HepG2 (cell line): ENCODE results near the gene RASSF4. TPM values are rescaled to one million over a fixed set of nuclear protein-coding genes. Genes with fewer than 3 reads are reported as not detected.

Experiments
- CBX2 ChIP-seq, 2 experiments: fragments of 200-600 bp in 1 of 2; sonication (generic); formaldehyde crosslinking in 1 of 2; IDR thresholded peaks; 2 replicates each; pipeline versions ENCODE4 v1.7.0 to v1.8.1; 2018 to 2022; ENCODE audit warnings: low read depth in 2 of 2, low read length in 1 of 2, mild to moderate bottlenecking in 1 of 2, missing genetic modification reagents in 1 of 2
- EED ChIP-seq: sonication (generic); formaldehyde crosslinking; IDR thresholded peaks from 2 replicates; pipeline ENCODE4 v1.5.0; 2020; ENCODE audit warnings: mild to moderate bottlenecking, missing genetic modification reagents
- FOXO1 ChIP-seq: sonication (generic); formaldehyde crosslinking; IDR thresholded peaks from 2 replicates; pipeline ENCODE4 v1.4.0; 2020; ENCODE audit warnings: missing genetic modification reagents
- HDAC6 ChIP-seq: fragments of 200-600 bp; sonication (generic); IDR thresholded peaks from 2 replicates; pipeline ENCODE4 v1.7.0; 2017; ENCODE audit warnings: mild to moderate bottlenecking, antibody characterized with exemption, low read length, low read depth
- HHEX ChIP-seq: IDR thresholded peaks from 2 replicates; pipeline ENCODE4 v1.6.1; 2016; ENCODE audit warnings: control low read depth
- HOXA3 ChIP-seq: sonication (generic); formaldehyde crosslinking; IDR thresholded peaks from 2 replicates; pipeline ENCODE4 v1.5.0; 2020; ENCODE audit warnings: missing genetic modification reagents
- JUN ChIP-seq: sonication (generic); formaldehyde crosslinking; IDR thresholded peaks from 2 replicates; pipeline ENCODE4 v1.4.0; 2020; ENCODE audit warnings: mild to moderate bottlenecking, missing genetic modification reagents
- PAWR ChIP-seq: sonication (generic); formaldehyde crosslinking; IDR thresholded peaks from 2 replicates; pipeline ENCODE4 v1.4.0; 2020; ENCODE audit warnings: missing genetic modification reagents, mild to moderate bottlenecking, borderline replicate concordance
- PHB2 ChIP-seq: fragments of 450-650 bp; IDR thresholded peaks from 2 replicates; pipeline ENCODE4 v1.6.1; 2018; ENCODE audit not compliant: partially characterized antibody
- RARG ChIP-seq: sonication (generic); formaldehyde crosslinking; IDR thresholded peaks from 2 replicates; pipeline ENCODE4 v1.4.0; 2020; ENCODE audit warnings: low read depth, mild to moderate bottlenecking, missing genetic modification reagents
- ZFAT ChIP-seq: sonication (generic); formaldehyde crosslinking; conservative IDR thresholded peaks from 2 replicates; pipeline ENCODE4 v1.8.1; 2023; ENCODE audit warnings: missing genetic modification reagents, inconsistent platforms
- ZNF629 ChIP-seq: sonication (generic); formaldehyde crosslinking; conservative IDR thresholded peaks from 2 replicates; pipeline ENCODE4 v1.5.0; 2020; ENCODE audit warnings: missing genetic modification reagents
- ZNF792 ChIP-seq: IDR thresholded peaks from 2 replicates; pipeline ENCODE4 v1.6.1; 2016
- ZSCAN31 ChIP-seq: sonication (generic); formaldehyde crosslinking; IDR thresholded peaks from 2 replicates; pipeline ENCODE4 v1.5.0; 2020; ENCODE audit warnings: low read depth, mild to moderate bottlenecking, missing genetic modification reagents
- polyA plus RNA-seq, 8 experiments: library from polyadenylated mRNA; depleted of rRNA in 3 of 8; stranded (reverse) in 7 of 8; unstranded in 1 of 8; fragments of >200 nt; fragmentation: Illumina TruSeq in 4 of 8; extraction: Trizol in 4 of 8; gene quantifications; 2 replicates each; pipeline versions ENCODE4 v1.2.1 to v1.2.3, GENCODE V29; 2011 to 2016; ENCODE audit warnings: low read depth in 4 of 8, missing spikeins in 1 of 8, mixed read lengths in 1 of 8; ENCODE audit not compliant: insufficient read depth in 1 of 8
- total RNA-seq, 5 experiments: library from RNA; depleted of rRNA; stranded (reverse); fragments of >200 nt; fragmentation: Illumina TruSeq; extraction: Trizol; gene quantifications; 2 replicates each; pipeline ENCODE4 v1.2.3, GENCODE V29; 2016; ENCODE audit warnings: low read depth in 1 of 5
- TF ChIP-seq, protein P1 (sequence below): sonication (generic); formaldehyde crosslinking; IDR thresholded peaks from 2 replicates; pipeline ENCODE4 v1.4.0; 2020; ENCODE audit warnings: missing genetic modification reagents
- TF ChIP-seq, protein P2 (sequence below): IDR thresholded peaks from 2 replicates; pipeline ENCODE4 v1.6.1; 2012; ENCODE audit warnings: low read depth, low read length, improper control_type of control experiment
- TF ChIP-seq, protein P3 (sequence below): sonication (generic); formaldehyde crosslinking; IDR thresholded peaks from 2 replicates; pipeline ENCODE4 v1.4.0; 2020; ENCODE audit warnings: missing genetic modification reagents, borderline replicate concordance
- TF ChIP-seq, protein P4 (sequence below): sonication (generic); formaldehyde crosslinking; IDR thresholded peaks from 2 replicates; pipeline ENCODE4 v1.9.0; 2022; ENCODE audit warnings: low read depth, missing genetic modification reagents
- TF ChIP-seq, protein P5 (sequence below): sonication (generic); formaldehyde crosslinking; IDR thresholded peaks from 2 replicates; pipeline ENCODE4 v1.4.0; 2020; ENCODE audit warnings: low read depth, mild to moderate bottlenecking, missing genetic modification reagents
- TF ChIP-seq, protein P6 (sequence below): sonication (generic); formaldehyde crosslinking; IDR thresholded peaks from 2 replicates; pipeline ENCODE4 v1.9.0; 2021; ENCODE audit warnings: missing genetic modification reagents, mild to moderate bottlenecking, borderline replicate concordance

Gene RASSF4
- total and polyA plus RNA-seq, 2 of the 13 experiments (the other 11 are each of a cell fraction or from before 2014, with no cell fraction given), result 34.0 to 51.7 TPM

DNA sequence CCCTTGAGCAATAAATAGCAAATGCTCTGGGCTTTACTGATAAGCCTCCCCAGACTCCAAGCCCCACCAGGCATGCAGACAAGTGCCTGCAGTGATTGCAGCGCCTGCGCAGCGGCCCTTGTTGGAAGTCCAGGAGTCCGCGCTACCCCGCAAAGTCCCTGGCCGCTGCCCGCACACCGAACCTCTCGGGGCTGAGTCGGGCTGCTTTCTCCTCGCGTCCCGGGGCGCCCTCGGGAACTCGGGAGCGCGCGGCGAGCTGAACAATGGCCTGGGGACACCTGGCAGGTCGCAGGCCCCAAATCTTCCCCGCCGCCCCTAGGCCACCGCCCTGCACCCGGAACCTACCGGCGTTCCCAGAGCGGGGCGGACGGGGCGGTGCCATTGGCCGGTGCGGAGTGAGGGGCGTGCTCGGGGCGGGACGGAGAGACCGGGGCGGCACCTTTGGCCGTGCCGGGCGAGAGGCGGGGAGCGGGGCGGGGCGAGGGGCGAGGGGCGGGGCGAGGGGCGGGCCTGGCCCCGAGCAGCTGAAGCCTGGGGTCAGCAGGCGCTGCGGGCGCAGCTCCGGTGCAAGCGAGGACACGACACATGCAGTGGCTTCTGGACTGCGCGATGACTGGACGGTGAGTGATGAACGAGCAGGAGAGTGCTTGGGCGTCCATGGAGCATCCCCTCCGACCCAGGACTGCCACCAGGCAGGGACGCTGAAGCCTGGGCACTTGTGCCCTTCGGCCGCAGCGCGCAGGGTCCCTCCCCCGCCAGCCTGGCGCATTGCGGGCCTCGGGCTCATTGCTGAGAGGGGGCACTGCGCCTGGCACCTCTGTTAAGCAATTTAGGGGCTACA is at the start of gene RASSF4 (continued):
- TF ChIP-seq, protein P1, sequence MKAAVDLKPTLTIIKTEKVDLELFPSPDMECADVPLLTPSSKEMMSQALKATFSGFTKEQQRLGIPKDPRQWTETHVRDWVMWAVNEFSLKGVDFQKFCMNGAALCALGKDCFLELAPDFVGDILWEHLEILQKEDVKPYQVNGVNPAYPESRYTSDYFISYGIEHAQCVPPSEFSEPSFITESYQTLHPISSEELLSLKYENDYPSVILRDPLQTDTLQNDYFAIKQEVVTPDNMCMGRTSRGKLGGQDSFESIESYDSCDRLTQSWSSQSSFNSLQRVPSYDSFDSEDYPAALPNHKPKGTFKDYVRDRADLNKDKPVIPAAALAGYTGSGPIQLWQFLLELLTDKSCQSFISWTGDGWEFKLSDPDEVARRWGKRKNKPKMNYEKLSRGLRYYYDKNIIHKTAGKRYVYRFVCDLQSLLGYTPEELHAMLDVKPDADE (CRISPR knock-in tag), result no peak
- TF ChIP-seq PAWR (CRISPR knock-in tag) (no peak), HDAC6 (no peak), JUN (CRISPR knock-in tag) (no peak), ZNF629 (CRISPR knock-in tag) (no peak), CBX2 (IDR thresholded peaks at IDR 0.05; ENCODE audit: low read depth, low read length) (no peak), CBX2 (CRISPR knock-in tag; IDR thresholded peaks at IDR 0.05; ENCODE audit: low read depth) (no peak), FOXO1 (no peak; the same call in 1 of the 2 replicates), PHB2 (no peak), ZNF792 (CRISPR knock-in tag) (no peak), ZFAT (CRISPR knock-in tag) (no peak), ZSCAN31 (CRISPR knock-in tag) (0 out of 2 replicates have a peak, but pooled peaks have one; percentile 13), HOXA3 (CRISPR knock-in tag) (peak; percentile 49; the same call in 1 of the 2 replicates), EED (no peak; the same call in 1 of the 2 replicates), RARG (CRISPR knock-in tag) (no peak), HHEX (CRISPR knock-in tag) (no peak)
- TF ChIP-seq, protein P2, sequence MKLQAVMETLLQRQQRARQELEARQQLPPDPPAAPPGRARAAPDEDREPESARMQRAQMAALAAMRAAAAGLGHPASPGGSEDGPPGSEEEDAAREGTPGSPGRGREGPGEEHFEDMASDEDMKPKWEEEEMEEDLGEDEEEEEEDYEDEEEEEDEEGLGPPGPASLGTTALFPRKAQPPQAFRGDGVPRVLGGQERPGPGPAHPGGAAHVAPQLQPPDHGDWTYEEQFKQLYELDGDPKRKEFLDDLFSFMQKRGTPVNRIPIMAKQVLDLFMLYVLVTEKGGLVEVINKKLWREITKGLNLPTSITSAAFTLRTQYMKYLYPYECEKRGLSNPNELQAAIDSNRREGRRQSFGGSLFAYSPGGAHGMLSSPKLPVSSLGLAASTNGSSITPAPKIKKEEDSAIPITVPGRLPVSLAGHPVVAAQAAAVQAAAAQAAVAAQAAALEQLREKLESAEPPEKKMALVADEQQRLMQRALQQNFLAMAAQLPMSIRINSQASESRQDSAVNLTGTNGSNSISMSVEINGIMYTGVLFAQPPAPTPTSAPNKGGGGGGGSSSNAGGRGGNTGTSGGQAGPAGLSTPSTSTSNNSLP, result no peak
- TF ChIP-seq, protein P3, sequence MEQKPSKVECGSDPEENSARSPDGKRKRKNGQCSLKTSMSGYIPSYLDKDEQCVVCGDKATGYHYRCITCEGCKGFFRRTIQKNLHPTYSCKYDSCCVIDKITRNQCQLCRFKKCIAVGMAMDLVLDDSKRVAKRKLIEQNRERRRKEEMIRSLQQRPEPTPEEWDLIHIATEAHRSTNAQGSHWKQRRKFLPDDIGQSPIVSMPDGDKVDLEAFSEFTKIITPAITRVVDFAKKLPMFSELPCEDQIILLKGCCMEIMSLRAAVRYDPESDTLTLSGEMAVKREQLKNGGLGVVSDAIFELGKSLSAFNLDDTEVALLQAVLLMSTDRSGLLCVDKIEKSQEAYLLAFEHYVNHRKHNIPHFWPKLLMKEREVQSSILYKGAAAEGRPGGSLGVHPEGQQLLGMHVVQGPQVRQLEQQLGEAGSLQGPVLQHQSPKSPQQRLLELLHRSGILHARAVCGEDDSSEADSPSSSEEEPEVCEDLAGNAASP, result peak; percentile 95; the same call in 1 of the 2 replicates
- TF ChIP-seq, protein P4, sequence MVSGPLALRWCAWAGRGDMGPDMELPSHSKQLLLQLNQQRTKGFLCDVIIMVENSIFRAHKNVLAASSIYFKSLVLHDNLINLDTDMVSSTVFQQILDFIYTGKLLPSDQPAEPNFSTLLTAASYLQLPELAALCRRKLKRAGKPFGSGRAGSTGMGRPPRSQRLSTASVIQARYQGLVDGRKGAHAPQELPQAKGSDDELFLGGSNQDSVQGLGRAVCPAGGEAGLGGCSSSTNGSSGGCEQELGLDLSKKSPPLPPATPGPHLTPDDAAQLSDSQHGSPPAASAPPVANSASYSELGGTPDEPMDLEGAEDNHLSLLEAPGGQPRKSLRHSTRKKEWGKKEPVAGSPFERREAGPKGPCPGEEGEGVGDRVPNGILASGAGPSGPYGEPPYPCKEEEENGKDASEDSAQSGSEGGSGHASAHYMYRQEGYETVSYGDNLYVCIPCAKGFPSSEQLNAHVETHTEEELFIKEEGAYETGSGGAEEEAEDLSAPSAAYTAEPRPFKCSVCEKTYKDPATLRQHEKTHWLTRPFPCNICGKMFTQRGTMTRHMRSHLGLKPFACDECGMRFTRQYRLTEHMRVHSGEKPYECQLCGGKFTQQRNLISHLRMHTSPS (CRISPR knock-in tag), result peak; percentile 79
- TF ChIP-seq, protein P5, sequence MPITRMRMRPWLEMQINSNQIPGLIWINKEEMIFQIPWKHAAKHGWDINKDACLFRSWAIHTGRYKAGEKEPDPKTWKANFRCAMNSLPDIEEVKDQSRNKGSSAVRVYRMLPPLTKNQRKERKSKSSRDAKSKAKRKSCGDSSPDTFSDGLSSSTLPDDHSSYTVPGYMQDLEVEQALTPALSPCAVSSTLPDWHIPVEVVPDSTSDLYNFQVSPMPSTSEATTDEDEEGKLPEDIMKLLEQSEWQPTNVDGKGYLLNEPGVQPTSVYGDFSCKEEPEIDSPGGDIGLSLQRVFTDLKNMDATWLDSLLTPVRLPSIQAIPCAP (CRISPR knock-in tag), result no peak
- TF ChIP-seq, protein P6, sequence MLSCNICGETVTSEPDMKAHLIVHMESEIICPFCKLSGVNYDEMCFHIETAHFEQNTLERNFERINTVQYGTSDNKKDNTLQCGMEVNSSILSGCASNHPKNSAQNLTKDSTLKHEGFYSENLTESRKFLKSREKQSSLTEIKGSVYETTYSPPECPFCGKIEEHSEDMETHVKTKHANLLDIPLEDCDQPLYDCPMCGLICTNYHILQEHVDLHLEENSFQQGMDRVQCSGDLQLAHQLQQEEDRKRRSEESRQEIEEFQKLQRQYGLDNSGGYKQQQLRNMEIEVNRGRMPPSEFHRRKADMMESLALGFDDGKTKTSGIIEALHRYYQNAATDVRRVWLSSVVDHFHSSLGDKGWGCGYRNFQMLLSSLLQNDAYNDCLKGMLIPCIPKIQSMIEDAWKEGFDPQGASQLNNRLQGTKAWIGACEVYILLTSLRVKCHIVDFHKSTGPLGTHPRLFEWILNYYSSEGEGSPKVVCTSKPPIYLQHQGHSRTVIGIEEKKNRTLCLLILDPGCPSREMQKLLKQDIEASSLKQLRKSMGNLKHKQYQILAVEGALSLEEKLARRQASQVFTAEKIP (CRISPR knock-in tag), result no peak
